Nephron progenitor cell (in vitro differentiated cells): Measurements from ENCODE around the gene KBTBD12.

Experiments used
- DNase-seq: peaks from one replicate; pipeline ENCODE4 v3.0.0; 2021
- H3K27ac Mint-ChIP-seq: 2 replicates; pipeline ENCODE4 v1.8.0; 2021; ENCODE audit warnings: mild to moderate bottlenecking, moderate library complexity, mixed read lengths
- H3K27me3 Mint-ChIP-seq: 2 replicates; pipeline ENCODE4 v1.8.0; 2021; ENCODE audit warnings: mild to moderate bottlenecking, low read depth, mixed read lengths; ENCODE audit not compliant: poor library complexity
- H3K36me3 Mint-ChIP-seq: 2 replicates; pipeline ENCODE4 v1.8.0; 2021; ENCODE audit warnings: low read depth, mixed read lengths
- H3K4me1 Mint-ChIP-seq: 2 replicates; pipeline ENCODE4 v1.8.0; 2021; ENCODE audit warnings: mixed read lengths
- H3K4me3 Mint-ChIP-seq: 2 replicates; pipeline ENCODE4 v1.8.0; 2021; ENCODE audit warnings: mild to moderate bottlenecking, moderate library complexity, mixed read lengths
- H3K9me3 Mint-ChIP-seq: 2 replicates; pipeline ENCODE4 v1.8.0; 2021; ENCODE audit warnings: mild to moderate bottlenecking, moderate library complexity, mixed read lengths
- TF ChIP-seq, protein P1 (sequence below): fragments of 200-600 bp; sonication (generic); IDR thresholded peaks from 2 replicates; pipeline ENCODE4 v1.5.0; 2021; ENCODE audit warnings: antibody characterized with exemption

The KBTBD12 gene

DNA sequence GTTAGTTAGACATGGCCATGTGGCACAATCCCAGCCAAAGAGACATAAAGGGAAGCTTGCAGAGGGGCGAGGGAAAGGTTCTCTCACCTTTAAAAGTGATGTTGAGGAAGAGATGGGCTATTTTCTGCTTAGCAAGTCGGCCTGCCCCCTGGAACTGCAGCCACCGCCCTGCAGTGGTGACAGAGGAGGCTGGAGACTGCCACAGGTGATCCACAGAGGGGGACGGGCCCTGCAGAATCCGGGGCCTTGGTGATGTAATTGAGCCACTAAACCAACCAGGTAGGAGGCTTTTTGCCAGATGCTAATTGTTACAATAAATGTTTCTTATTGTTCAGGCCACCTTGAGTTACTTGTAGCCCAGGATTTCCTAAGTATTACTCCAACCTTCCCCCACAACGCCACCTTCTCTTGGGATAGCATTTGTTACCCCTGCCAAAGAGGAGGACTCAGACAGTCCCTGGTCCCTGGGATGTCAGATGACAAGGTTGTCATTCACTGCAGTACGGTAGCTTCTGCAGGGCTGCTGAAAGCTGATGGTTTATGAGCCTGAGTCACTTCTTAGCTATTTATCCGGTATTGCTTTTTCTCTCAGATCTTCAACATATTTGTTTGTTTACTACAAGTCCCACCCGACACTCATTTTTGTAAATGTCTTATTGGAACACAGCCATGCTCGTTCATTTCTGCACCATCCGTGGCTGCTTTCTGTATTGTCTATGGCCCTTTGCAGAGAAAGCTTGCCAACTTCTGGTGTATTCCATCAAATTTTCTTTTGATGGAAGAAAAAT lies 73.9 kb downstream of the KBTBD12 start:
- H3K36me3 Mint-ChIP-seq = no peaks in the 10 kb centered on the region
- TF ChIP-seq, protein P1, sequence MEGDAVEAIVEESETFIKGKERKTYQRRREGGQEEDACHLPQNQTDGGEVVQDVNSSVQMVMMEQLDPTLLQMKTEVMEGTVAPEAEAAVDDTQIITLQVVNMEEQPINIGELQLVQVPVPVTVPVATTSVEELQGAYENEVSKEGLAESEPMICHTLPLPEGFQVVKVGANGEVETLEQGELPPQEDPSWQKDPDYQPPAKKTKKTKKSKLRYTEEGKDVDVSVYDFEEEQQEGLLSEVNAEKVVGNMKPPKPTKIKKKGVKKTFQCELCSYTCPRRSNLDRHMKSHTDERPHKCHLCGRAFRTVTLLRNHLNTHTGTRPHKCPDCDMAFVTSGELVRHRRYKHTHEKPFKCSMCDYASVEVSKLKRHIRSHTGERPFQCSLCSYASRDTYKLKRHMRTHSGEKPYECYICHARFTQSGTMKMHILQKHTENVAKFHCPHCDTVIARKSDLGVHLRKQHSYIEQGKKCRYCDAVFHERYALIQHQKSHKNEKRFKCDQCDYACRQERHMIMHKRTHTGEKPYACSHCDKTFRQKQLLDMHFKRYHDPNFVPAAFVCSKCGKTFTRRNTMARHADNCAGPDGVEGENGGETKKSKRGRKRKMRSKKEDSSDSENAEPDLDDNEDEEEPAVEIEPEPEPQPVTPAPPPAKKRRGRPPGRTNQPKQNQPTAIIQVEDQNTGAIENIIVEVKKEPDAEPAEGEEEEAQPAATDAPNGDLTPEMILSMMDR = no peak
- peaks cover 4% of the 10 kb centered on the region for H3K4me1 Mint-ChIP-seq
- no peaks in the 10 kb centered on the region for H3K9me3 Mint-ChIP-seq
- H3K27ac Mint-ChIP-seq = no peak overlapping the region
- no peak for DNase-seq
- no peak overlapping the region for H3K4me3 Mint-ChIP-seq
- peaks cover 14% of the 10 kb centered on the region for H3K27me3 Mint-ChIP-seq

DNA sequence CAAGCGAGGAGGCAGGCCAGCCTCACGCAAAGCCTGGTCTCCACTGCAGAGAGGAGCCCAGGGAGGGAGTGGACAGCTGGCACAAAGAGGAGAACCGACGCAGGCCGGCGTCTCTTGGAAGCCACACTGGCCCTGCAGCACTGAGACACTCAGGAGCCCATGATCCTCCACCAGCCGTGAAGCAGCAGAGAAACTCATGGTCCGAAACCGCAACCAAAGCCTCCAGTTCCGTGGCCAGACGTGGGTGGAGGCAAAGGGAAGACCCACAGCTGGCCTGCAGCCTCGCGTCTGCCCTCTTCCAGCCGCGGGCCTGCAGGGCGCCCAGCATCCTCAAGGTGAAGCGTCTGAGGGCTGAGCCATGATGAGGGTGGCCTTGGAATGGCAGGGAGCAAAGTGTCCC lies 75.0 kb downstream of the KBTBD12 start:
- TF ChIP-seq, protein P1 = no peak
- Mint-ChIP-seq H3K9me3 (peaks cover 5% of the 10 kb centered on the region), H3K4me1 (peaks cover 4% of the 10 kb centered on the region), H3K4me3 (no peak overlapping the region), H3K27ac (no peak overlapping the region), H3K27me3 (peaks cover 17% of the 10 kb centered on the region), H3K36me3 (no peaks in the 10 kb centered on the region)
- no peak for DNase-seq

DNA sequence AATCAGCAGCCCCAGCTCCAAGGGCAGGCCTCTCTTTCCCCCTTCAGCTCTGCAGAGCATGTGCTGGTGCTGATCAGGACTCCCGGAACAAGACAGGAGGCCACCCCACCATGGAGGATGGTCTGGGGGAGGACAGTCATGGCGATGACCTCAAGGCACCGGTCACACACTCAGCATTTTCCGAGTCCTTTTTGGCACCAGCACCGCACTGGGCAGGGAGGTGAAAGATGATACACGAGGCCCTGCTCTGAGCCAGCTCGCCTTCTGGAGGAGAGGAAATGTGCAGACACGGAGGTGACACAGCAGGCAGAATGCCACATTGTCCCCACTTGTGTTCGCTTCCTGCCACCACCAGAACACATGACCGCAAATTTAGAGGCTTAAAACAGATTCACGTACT lies 75.4 kb downstream of the KBTBD12 start:
- no peak for DNase-seq
- Mint-ChIP-seq H3K27ac (no peak overlapping the region), H3K27me3 (peaks cover 17% of the 10 kb centered on the region), H3K4me3 (no peak overlapping the region), H3K36me3 (no peaks in the 10 kb centered on the region), H3K9me3 (peaks cover 5% of the 10 kb centered on the region), H3K4me1 (peaks cover 8% of the 10 kb centered on the region)
- TF ChIP-seq, protein P1 = no peak

DNA sequence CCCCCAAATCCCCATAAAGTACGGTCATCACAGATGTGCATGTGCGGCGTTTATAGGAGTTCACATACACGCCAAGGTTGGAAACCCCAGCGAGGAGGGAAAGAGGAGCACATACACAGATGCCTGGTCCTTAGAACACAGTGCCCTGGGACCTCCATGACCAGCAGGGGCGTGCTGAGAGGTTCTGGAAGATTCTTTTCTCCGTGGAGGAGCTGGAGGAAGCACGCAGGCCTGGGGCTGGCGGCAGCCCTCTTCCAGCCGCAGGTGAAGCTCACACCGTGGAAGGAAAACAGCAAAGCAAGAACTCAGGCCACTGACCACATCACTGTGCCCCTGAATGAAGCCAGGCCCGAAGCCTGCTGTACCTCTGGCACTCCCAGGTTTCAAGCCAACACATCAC lies 76.2 kb downstream of the KBTBD12 start:
- Mint-ChIP-seq H3K9me3 (peaks cover 5% of the 10 kb centered on the region), H3K4me1 (peaks cover 15% of the 10 kb centered on the region), H3K27me3 (peaks cover 10% of the 10 kb centered on the region), H3K36me3 (no peaks in the 10 kb centered on the region), H3K4me3 (no peak overlapping the region), H3K27ac (no peak overlapping the region)
- TF ChIP-seq, protein P1 = no peak
- no peak for DNase-seq

DNA sequence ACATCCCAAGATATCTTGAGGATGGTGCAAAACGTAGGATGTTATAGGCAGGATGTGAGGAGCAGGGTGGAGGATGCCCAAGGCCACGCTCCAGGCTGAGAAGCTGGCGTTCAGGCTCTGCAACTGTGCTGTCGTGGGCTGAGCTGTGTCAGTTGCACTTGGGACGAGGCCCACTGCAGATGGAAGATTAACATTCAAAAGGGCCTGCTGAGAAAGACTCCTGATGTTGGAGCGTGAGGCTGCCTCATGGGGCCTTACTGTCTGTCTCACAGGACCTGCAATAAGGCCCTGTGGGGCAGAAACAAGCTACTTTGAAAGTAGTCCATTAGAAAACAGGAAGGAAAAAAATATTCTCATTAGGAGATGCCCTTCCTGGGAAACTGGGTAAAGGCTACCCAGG lies 76.6 kb downstream of the KBTBD12 start:
- Mint-ChIP-seq H3K4me3 (no peak overlapping the region), H3K36me3 (no peaks in the 10 kb centered on the region), H3K4me1 (peaks cover 15% of the 10 kb centered on the region), H3K27me3 (peaks cover 10% of the 10 kb centered on the region), H3K27ac (no peak overlapping the region), H3K9me3 (peaks cover 5% of the 10 kb centered on the region)
- DNase-seq = no peak
- TF ChIP-seq, protein P1 = no peak

DNA sequence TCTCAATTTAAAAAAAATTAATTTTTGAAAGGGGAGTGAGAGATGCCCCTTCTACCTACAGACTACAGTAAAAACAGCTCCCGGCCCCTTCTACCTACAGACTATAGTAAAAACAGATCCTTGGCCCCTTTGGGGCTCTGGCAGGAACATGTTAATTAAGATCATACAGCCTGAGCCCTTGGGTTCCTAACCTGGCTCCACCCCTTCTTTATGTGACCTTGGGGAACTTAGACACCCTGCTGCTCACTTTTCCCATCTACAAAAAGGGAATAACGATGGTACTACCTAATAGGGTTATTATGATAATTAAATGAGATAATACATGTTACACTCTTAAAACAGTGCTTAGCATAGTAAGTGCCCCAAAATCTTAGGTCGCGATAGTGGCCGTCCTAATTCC lies 77.1 kb downstream of the KBTBD12 start:
- TF ChIP-seq, protein P1 = no peak
- Mint-ChIP-seq H3K4me1 (peaks cover 15% of the 10 kb centered on the region), H3K4me3 (no peak overlapping the region), H3K9me3 (peaks cover 5% of the 10 kb centered on the region), H3K27ac (no peak overlapping the region), H3K36me3 (no peaks in the 10 kb centered on the region), H3K27me3 (peaks cover 8% of the 10 kb centered on the region)
- no peak for DNase-seq
